ENCODE data around the gene JADE1.

DNA sequence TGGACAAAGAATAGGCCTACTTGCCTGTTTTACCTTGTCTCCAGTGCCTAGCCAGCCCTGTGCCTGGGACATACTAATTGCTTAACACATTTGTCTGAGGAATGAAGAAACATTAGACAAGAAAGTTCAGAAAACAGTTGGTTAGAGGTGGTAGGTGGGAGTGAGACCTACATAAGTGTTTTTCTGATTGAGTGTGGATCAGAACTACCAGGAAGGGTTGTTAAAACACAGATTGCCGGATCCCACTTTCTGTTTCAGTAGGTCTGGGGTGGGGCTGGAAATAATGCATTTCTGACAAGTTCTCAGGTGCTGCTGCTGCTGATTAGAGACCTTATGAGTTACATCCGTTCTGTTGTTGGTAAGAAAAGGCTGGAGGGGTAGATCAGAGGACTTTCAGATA, 5.7 kb upstream of the JADE1 start:
- no peak for TF ChIP-seq POLR2A (IDR thresholded peaks at IDR 0.05)
- no peak for TF ChIP-seq EP300 (IDR thresholded peaks at IDR 0.05)
- TF ChIP-seq POLR2AphosphoS5 (IDR thresholded peaks at IDR 0.05) = no peak

Measured in suprapubic skin (tissue), 4 donors.